PFSK-1 (cell line): ENCODE results near the gene MRPL14.
A peak's percentile ranks its signal among the peaks of the same experiment; 100 is the strongest.

Experiments
- FOXP2 ChIP-seq: optimal IDR thresholded peaks from 2 replicates; pipeline ENCODE3; 2011; ENCODE audit warnings: borderline replicate concordance, control low read depth, inconsistent platforms; ENCODE audit not compliant: insufficient read depth; ENCODE audit errors: extremely low read length, extremely low read depth
- POLR2AphosphoS5 ChIP-seq: IDR thresholded peaks from 2 replicates; pipeline ENCODE4 v1.6.1; 2012; ENCODE audit warnings: low read depth, mild to moderate bottlenecking, control low read depth, low read length, moderate library complexity
- REST ChIP-seq, 2 experiments: IDR thresholded peaks; 2 replicates each; pipeline versions ENCODE4 v1.6.1 to v1.8.0; 2011 to 2012; ENCODE audit warnings: low read depth in 2 of 2, low read length in 2 of 2, control low read depth in 1 of 2, inconsistent platforms in 1 of 2, mild to moderate bottlenecking in 1 of 2, moderate library complexity in 1 of 2; ENCODE audit not compliant: insufficient read depth in 1 of 2
- SIN3A ChIP-seq: IDR thresholded peaks from 2 replicates; pipeline ENCODE4 v1.6.1; 2012; ENCODE audit warnings: mild to moderate bottlenecking, low read length, moderate library complexity, borderline replicate concordance; ENCODE audit not compliant: insufficient read depth
- TAF1 ChIP-seq: IDR thresholded peaks from 2 replicates; pipeline ENCODE4 v1.6.1; 2012; ENCODE audit warnings: low read length, control low read depth, borderline replicate concordance; ENCODE audit not compliant: insufficient read depth

The MRPL14 gene

GRCh38 chr6:44064948-44065272 is 62.3 kb downstream of the MRPL14 start:
- no peak for TF ChIP-seq FOXP2
- no peak for TF ChIP-seq TAF1
- TF ChIP-seq REST (IDR thresholded peaks at IDR 0.05; ENCODE audit: insufficient read depth in 1 of 2, low read depth in 2 of 2, low read length in 2 of 2): no peak
- no peak for TF ChIP-seq POLR2AphosphoS5
- no peak for TF ChIP-seq SIN3A

- TF ChIP-seq REST (IDR thresholded peaks at IDR 0.05; ENCODE audit: insufficient read depth in 1 of 2, low read depth in 2 of 2, low read length in 2 of 2) (0 out of 4 replicates have a peak, but pooled peaks of 1 of the 2 experiments have one; percentile 38), SIN3A (peak; percentile 83; the same call in 1 of the 2 replicates), TAF1 (no peak), POLR2AphosphoS5 (no peak), FOXP2 (no peak)
Measured at GRCh38 chr6:44064089-44064947, 62.9 kb downstream of the MRPL14 start.

- no peak for TF ChIP-seq POLR2AphosphoS5
- no peak for TF ChIP-seq SIN3A
- no peak for TF ChIP-seq REST (IDR thresholded peaks at IDR 0.05; ENCODE audit: insufficient read depth in 1 of 2, low read depth in 2 of 2, low read length in 2 of 2)
- TF ChIP-seq TAF1: no peak
- TF ChIP-seq FOXP2: no peak
Measured at GRCh38 chr6:44063561-44064059, 63.6 kb downstream of the MRPL14 start.
